ENCODE measurements around the gene RNF223.
"Not testable (repeated sequence)": the region's sequence is repeated elsewhere in the genome, so short reads cannot be mapped to it uniquely, and the experiment has no call there.

Gene RNF223

DNA sequence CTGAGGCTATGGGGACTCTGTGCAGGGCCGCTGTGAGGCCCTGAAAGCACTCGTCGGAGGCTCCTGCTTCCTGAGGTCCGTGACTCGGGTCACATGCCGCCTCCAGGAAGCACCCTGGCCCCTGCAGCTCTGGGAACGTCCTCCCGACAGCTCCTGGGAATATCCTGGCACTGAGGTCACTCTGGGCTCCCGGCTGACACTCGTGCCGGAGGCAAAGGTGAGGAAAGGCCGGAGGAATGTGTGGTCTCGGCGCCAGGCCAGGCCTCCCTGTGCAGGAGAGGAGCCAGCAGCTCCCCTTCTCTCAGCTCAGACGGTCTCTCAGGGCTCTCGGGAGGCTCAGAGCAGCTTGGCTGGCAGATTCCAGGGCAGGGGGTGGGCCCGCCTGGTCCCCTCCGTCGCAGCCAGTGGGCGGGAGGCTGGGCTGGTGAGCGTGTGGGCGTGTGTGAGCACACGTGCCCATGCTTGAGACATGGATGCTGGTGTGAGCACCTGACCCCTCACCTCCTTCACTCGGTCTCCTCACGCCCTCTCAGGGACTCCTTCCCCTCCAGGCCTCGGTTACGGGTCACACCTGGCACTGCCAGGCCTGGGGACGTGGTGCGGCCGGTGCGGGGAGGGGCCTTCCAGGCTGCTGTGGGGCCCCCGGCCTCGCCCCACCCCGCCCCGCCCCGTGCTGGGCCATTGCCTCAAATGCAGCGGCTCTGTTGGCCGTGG is 5.5 kb upstream of the RNF223 start:
- peaks cover 6 to 8% of the 10 kb centered on the region in 2 experiments for H3K4me1 ChIP-seq (ENCODE audit: control insufficient read depth in 1 of 2, insufficient read depth in 1 of 2, low read depth in 1 of 2, low read length in 1 of 2)
- peak overlapping the region; percentile 8 to 18 for H3K4me3 ChIP-seq (ENCODE audit: low read depth in 1 of 2, low read length in 1 of 2)
- TF ChIP-seq CTCF (IDR thresholded peaks at IDR 0.05), result no peak
- peaks cover 29% of the 10 kb centered on the region for H3K27me3 ChIP-seq
- no peaks in the 10 kb centered on the region for H3K36me3 ChIP-seq
- no peak overlapping the region for H3K27ac ChIP-seq
- no peaks in the 10 kb centered on the region for H3K9me3 ChIP-seq

DNA sequence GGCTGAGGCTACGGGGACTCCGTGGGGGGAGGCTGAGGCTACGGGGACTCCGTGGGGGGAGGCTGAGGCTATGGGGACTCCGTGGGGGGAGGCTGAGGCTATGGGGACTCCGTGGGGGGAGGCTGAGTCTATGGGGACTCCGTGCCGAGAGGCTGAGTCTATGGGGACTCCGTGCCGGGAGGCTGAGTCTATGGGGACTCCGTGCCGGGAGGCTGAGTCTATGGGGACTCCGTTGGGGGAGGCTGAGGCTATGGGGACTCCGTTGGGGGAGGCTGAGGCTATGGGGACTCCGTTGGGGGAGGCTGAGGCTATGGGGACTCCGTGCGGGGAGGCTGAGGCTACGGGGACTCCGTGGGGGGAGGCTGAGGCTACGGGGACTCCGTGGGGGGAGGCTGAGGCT is 3.3 kb upstream of the RNF223 start:
- not testable (repeated sequence) for H3K36me3 ChIP-seq; H3K9me3 ChIP-seq; H3K4me3 ChIP-seq (ENCODE audit: low read depth in 1 of 2, low read length in 1 of 2); H3K27ac ChIP-seq; H3K4me1 ChIP-seq (ENCODE audit: control insufficient read depth in 1 of 2, insufficient read depth in 1 of 2, low read depth in 1 of 2, low read length in 1 of 2)
- H3K27me3 ChIP-seq, result peaks cover 36% of the 10 kb centered on the region

DNA sequence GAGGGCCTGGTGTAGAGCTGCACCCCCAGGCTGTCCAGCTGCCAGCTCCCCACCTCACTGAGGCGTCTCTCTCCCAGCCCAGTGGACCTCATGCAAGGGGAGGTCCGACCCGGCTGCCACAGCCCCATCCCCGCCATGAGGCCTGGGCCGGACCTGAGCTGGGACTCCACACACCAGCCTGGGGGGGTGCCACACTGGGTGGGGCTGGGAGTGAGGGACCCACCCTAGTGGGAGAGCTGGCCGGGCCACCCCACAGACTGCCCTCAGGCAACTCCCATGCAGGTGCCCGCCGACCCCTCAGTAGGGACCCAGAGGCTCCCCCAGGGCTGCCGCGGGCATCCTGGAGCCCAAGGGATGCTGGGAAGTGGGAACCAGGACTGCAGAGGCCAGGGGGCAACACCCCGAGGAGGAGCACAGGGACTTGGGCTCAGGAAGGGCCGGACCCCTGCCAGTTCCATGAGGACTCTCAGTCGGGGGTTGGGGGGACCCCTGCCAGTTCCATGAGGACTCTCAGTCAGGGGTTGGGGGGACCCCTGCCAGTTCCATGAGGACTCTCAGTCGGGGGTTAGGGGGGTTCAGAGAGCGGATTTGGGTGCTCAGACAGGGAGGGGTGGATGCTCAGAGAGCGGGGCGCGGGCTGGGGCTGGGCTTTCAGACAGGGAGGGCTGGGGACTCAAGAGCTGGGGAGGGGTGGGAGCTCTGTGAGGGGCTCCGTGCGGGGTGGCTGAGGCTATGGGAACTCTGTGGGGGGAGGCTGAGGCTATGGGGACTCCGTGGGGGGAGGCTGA is 1.2 kb upstream of the RNF223 start:
- Histone ChIP-seq H3K9me3 (no peaks in the 10 kb centered on the region), H3K4me1 (ENCODE audit: control insufficient read depth in 1 of 2, insufficient read depth in 1 of 2, low read depth in 1 of 2, low read length in 1 of 2) (peaks cover 6 to 8% of the 10 kb centered on the region in 2 experiments), H3K4me3 (ENCODE audit: low read depth in 1 of 2, low read length in 1 of 2) (no peak overlapping the region), H3K36me3 (no peaks in the 10 kb centered on the region), H3K27ac (no peak overlapping the region), H3K27me3 (peaks cover 50% of the 10 kb centered on the region)
- no peak for TF ChIP-seq CTCF (IDR thresholded peaks at IDR 0.05)

DNA sequence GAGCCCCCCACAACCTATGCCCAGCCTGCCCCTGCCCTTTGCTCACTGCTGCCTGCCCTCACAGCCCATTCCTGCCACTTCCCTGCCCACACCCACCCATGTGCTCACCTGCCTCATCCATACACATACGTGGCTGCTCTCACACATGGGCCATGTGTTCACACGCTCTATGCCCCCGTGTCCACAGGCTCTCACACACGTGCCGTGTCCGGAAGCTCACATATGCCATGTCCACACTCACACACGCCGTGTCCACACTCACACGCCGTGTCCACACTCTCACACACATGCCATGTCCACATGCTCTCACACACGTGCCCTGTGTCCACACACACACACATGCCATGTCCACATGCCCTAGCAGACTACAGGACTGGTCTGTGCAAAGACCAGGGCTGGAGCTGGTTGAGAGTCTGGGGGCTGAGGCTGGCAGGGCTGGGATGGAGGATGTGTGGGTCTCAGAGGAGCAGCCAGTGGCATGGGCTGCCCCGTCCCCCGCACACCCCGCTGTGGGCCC is 583 bp upstream of the RNF223 start:
- Histone ChIP-seq H3K36me3 (no peaks in the 10 kb centered on the region), H3K4me3 (ENCODE audit: low read depth in 1 of 2, low read length in 1 of 2) (no peak overlapping the region), H3K27me3 (peaks cover 50% of the 10 kb centered on the region), H3K27ac (no peak overlapping the region), H3K9me3 (no peaks in the 10 kb centered on the region), H3K4me1 (ENCODE audit: control insufficient read depth in 1 of 2, insufficient read depth in 1 of 2, low read depth in 1 of 2, low read length in 1 of 2) (peaks cover 4% of the 10 kb centered on the region in 2 experiments)
- no peak for TF ChIP-seq CTCF (IDR thresholded peaks at IDR 0.05)

- H3K27ac ChIP-seq, result no peak overlapping the region
- peaks cover 0 to 10% of the 10 kb centered on the region in 2 experiments for H3K4me1 ChIP-seq (ENCODE audit: control insufficient read depth in 1 of 2, insufficient read depth in 1 of 2, low read depth in 1 of 2, low read length in 1 of 2)
- peaks cover 60% of the 10 kb centered on the region for H3K27me3 ChIP-seq
Measured at GRCh38 chr1:1072849-1073742, 1.0 kb downstream of the RNF223 start.

More at GRCh38 chr1:1072849-1073742, 1.0 kb downstream of the RNF223 start:
- no peak overlapping the region for H3K4me3 ChIP-seq (ENCODE audit: low read depth in 1 of 2, low read length in 1 of 2)
- no peaks in the 10 kb centered on the region for H3K36me3 ChIP-seq
- TF ChIP-seq CTCF (IDR thresholded peaks at IDR 0.05), result no peak
- no peaks in the 10 kb centered on the region for H3K9me3 ChIP-seq

Measured in neutrophil (primary cell).